Activated CD4-positive, alpha-beta T cell treated with anti-CD3 and anti-CD28 coated beads for 24 hours (primary cell): ENCODE measurements around the gene UQCR10.
A peak's percentile ranks its signal among the peaks of the same experiment; 100 is the strongest.

Source experiments
- DNase-seq, 2 donors: peaks; one replicate each; pipeline ENCODE4 v3.0.0-alpha.2; 2020; ENCODE audit warnings: low read depth in 2 of 2

Gene UQCR10

DNA sequence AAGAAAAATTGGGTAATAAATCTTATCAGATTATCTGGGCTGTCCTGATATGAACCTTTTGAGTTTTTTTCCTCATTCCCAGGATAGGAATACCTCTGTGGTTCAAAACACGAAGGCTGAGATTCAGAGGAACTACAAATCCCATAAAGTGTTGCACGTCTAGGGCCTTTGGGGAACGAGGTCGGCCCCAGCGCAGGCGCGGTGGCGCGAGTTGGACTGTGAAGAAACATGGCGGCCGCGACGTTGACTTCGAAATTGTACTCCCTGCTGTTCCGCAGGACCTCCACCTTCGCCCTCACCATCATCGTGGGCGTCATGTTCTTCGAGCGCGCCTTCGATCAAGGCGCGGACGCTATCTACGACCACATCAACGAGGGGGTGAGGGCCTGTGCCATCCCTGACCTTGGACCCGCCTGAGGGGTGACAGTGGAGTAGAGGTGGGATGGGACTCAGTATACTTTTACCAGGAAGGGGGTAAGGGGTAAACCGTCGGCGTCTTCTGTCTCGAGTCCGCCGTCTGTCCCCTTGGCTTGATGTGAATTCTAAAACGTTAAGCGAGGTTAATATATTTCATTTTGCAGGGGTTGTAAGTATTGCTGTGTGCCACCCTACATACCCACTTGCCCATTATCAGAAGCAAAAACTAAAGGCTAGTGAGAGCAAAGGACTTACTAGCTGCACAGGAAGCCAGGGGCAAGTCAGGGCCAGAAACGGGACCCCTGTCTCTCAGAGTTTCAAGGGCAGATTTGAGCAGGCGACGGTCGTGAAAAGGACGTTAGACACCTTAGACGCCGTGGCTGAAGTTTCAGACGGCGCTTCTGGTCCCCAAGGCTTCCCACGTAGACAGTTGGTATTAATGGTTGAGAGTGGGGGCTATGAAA, at the start of gene UQCR10:
Gene UQCR10, plus strand, starts transcription at position 199 of the 881 bp plus-strand sequence. Its CDS starts 30 bp downstream, at position 229.
- DNase-seq: peak; percentile 91 to 92

DNA sequence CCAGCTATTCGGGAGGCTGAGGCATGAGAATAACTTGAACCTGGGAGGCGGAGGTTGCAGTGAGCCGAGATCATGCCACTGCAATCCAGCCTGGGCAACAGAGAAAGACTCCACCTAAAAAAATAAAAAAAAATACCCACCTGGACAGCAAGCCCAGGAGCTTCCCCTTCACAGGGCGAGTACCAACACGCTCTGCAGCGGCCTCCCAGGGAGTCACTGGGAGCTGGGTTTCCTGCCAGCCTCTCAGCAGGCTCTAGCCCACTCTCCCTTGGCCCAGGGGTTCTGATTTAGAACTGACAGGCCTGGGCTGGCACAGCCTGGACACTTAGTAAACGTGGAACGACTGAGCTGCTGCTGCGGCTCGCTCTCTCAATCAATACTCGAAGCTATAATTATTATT, 49.4 kb upstream of the UQCR10 start:
- DNase-seq: no peak

GRCh38 chr22:29718949-29719898, 47.9 kb upstream of the UQCR10 start:
- DNase-seq: no peak

- DNase-seq: no peak
Observed at GRCh38 chr22:29719899-29720645, 47.1 kb upstream of the UQCR10 start, which contains the start of gene CABP7. TSS of gene CABP7 (plus strand) at chr22:29720003. CDS start at chr22:29720425, 422 bp downstream.

GRCh38 chr22:29720811-29721323, 46.3 kb upstream of the UQCR10 start:
- no peak for DNase-seq

DNA sequence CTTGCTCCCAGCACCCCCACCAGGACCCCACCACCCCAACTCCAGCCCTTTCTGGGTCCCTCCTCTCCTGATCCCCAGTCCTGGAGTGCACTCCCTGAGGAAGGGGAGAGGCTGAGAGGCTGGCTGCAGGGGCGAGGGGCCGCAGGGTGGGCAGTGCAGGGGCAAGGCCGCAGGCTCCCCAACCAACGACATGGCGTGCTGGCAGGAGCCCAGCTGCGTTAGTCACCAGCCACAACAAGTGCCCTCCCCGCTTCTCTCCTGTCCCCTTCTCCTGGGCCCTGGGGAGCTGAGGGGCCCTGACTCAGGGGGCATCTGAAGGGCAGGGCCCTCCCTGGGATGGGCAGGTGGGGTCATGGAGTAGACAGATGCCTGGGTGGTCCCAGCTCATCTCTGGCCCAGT, 45.0 kb upstream of the UQCR10 start:
- DNase-seq: no peak

GRCh38 chr22:29722587-29722986, 44.6 kb upstream of the UQCR10 start:
- no peak for DNase-seq

DNA sequence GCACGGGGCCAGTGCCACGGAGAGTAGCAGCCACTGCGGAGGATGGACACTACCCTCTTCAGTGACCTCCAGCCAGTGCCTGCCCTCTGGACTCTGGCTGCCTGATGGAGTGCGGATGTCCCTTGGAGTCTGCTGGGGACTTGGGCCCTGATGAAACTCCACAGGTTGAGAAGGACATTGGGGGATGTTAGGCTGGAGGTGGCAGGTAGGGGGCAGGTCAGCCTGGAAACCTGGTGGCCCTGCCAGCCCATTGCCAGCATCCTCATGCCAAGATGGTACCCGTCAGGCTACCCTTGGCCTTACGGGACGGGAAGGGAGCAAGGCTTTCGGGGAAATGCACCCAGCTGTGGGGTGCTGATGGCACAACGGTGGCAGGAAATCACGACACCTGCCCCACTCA, 43.4 kb upstream of the UQCR10 start:
- no peak for DNase-seq

- DNase-seq: no peak
Observed at GRCh38 chr22:29724843-29725242, 42.3 kb upstream of the UQCR10 start.

DNA sequence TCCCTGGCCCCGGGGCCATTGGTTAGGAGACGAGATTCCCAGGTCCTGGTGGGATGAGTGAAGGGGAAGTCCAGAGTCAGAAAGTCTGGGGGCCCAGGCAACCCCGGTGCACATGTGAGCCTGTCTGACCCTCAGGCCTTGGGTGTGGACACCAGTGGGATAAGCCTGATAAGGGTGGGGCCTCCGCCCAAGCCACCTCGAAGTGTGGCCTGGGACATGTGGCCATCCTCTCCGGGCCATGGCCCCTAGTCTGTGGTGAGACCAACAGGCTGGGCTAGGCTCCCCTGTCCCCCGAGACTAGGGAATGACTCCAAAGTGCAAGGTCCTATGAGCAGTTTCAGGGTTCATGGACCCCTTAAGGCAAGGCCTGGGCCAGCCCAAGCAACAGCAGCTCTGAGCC, 41.1 kb upstream of the UQCR10 start:
- no peak for DNase-seq

DNA sequence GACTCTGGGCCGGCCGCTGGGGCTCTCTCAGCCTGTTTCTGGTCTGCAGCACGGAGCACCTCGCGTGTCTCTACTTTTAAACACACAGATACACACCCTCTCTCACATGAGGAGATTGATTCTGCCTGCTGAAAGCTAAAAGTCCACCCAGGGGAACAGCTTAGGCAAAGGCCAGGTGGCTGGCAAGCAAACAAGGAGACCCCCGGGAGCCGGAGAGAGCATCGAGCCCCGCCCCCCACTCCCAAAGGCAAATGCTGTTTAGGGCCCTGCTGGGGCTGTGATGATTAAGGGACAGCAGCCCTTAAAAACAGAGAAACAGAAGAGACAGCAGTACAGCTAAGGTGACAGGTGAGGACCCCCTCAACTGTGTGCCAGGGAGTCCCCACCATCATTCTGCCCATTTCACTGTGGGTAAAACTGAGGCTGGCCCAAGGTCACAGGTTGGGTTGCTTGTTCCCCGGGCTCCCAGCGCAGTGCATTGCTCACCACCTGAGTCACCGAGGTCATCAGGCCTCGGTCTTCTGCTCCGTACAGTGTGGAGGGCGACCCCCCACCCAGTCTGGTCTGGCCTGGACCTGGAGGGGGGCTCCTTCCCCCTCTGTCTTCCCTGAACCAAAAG, 40.5 kb upstream of the UQCR10 start:
- no peak for DNase-seq

GRCh38 chr22:29727131-29727523, 40.0 kb upstream of the UQCR10 start:
- no peak for DNase-seq

- no peak for DNase-seq
Observed at GRCh38 chr22:29729161-29729560, 38.0 kb upstream of the UQCR10 start.

- no peak for DNase-seq
Observed at GRCh38 chr22:29731058-29731850, 35.9 kb upstream of the UQCR10 start.

DNA sequence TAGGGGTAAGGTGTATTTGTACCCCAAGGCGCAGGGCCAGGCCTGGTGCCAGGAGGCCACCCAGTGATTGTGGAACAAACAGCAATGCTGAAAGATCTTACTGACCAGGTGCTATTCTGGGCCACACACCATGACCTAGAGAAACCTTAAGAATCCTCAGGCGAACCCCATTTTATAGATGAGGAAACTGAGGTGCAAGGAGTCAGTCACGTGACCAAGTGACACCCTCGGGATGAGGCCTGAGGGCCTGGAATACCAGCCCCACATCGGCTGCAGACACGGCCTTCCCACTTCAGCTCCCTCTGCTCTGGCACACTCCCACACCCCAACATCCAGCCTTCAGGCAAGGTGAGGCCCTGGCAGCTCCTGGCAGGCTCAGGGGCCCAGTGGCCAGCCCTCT, 34.3 kb upstream of the UQCR10 start:
- no peak for DNase-seq

- DNase-seq: no peak
Observed at GRCh38 chr22:29733362-29734201, 33.6 kb upstream of the UQCR10 start.

- DNase-seq: no peak
Observed at GRCh38 chr22:29734406-29734805, 32.8 kb upstream of the UQCR10 start.

GRCh38 chr22:29734838-29735237, 32.3 kb upstream of the UQCR10 start:
- no peak for DNase-seq

- no peak for DNase-seq
Observed at GRCh38 chr22:29735416-29735815, 31.8 kb upstream of the UQCR10 start.
